PFSK-1 (cell line): ENCODE results near the gene AUTS2.

Experiments used
- FOXP2 ChIP-seq: optimal IDR thresholded peaks from 2 replicates; pipeline ENCODE3; 2011; ENCODE audit warnings: borderline replicate concordance, control low read depth, inconsistent platforms; ENCODE audit not compliant: insufficient read depth; ENCODE audit errors: extremely low read length, extremely low read depth
- POLR2AphosphoS5 ChIP-seq: IDR thresholded peaks from 2 replicates; pipeline ENCODE4 v1.6.1; 2012; ENCODE audit warnings: low read depth, mild to moderate bottlenecking, control low read depth, low read length, moderate library complexity
- REST ChIP-seq, 2 experiments: IDR thresholded peaks; 2 replicates each; pipeline versions ENCODE4 v1.6.1 to v1.8.0; 2011 to 2012; ENCODE audit warnings: low read depth in 2 of 2, low read length in 2 of 2, control low read depth in 1 of 2, inconsistent platforms in 1 of 2, mild to moderate bottlenecking in 1 of 2, moderate library complexity in 1 of 2; ENCODE audit not compliant: insufficient read depth in 1 of 2
- SIN3A ChIP-seq: IDR thresholded peaks from 2 replicates; pipeline ENCODE4 v1.6.1; 2012; ENCODE audit warnings: mild to moderate bottlenecking, low read length, moderate library complexity, borderline replicate concordance; ENCODE audit not compliant: insufficient read depth
- TAF1 ChIP-seq: IDR thresholded peaks from 2 replicates; pipeline ENCODE4 v1.6.1; 2012; ENCODE audit warnings: low read length, control low read depth, borderline replicate concordance; ENCODE audit not compliant: insufficient read depth

The AUTS2 gene

DNA sequence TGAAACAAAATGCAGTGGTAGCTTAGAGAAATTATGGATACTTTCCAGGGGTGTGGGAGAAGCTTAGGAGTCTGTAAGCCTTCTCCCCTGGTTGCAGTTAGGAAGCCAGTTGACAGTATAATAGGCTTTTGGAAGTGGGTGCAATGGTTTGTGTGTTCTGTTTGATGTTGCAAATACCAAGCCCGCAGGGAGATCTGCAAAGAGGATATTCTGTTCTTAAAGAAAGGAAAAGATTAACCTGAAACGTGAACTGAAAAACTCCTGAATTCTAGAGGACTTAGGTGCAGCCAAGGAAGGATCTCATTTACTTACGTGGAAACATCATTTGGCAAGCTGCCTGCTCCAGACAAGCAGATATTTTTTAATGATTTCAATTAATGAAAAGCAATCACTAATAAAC, 496.6 kb downstream of the AUTS2 start:
- TF ChIP-seq TAF1 (no peak), REST (IDR thresholded peaks at IDR 0.05; ENCODE audit: insufficient read depth in 1 of 2, low read depth in 2 of 2, low read length in 2 of 2) (no peak), SIN3A (no peak), FOXP2 (no peak)

DNA sequence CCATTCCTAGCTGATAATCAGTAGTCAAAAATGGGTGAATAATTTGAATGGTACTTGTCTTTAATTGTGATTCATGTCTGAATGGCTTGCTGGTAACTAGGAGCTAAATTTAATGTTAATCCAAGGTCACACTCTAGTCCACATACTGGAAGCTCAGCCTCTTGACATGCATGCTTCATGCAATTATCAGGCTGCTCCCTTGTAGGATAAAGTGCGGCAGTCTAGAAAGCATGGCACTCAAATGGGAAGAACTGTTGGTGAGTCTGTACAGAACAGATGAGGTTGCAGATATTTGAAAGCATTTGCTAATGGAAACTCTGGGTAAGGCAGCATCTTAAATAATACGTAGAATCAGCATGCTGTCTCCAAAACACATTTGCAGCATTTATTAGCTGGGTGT, 499.4 kb downstream of the AUTS2 start:
- no peak for TF ChIP-seq SIN3A
- no peak for TF ChIP-seq FOXP2
- no peak for TF ChIP-seq REST (IDR thresholded peaks at IDR 0.05; ENCODE audit: insufficient read depth in 1 of 2, low read depth in 2 of 2, low read length in 2 of 2)
- no peak for TF ChIP-seq TAF1
- TF ChIP-seq POLR2AphosphoS5: no peak

- TF ChIP-seq FOXP2: no peak
- no peak for TF ChIP-seq SIN3A
- no peak for TF ChIP-seq POLR2AphosphoS5
- no peak for TF ChIP-seq REST (IDR thresholded peaks at IDR 0.05; ENCODE audit: insufficient read depth in 1 of 2, low read depth in 2 of 2, low read length in 2 of 2)
- no peak for TF ChIP-seq TAF1
Measured at GRCh38 chr7:70098133-70098561, 499.9 kb downstream of the AUTS2 start.

GRCh38 chr7:70098905-70099672, 500.8 kb downstream of the AUTS2 start:
- TF ChIP-seq POLR2AphosphoS5: no peak
- TF ChIP-seq TAF1: no peak
- TF ChIP-seq SIN3A: no peak
- no peak for TF ChIP-seq FOXP2
- no peak for TF ChIP-seq REST (IDR thresholded peaks at IDR 0.05; ENCODE audit: insufficient read depth in 1 of 2, low read depth in 2 of 2, low read length in 2 of 2)
